ENCODE measurements around the gene GBX2. TPM values are rescaled to one million over a fixed set of nuclear protein-coding genes. Genes with fewer than 3 reads are reported as not detected.

The GBX2 gene
- total RNA-seq, 4 donors from 2014 or later: not detected

GRCh38 chr2:236171680-236172254 lies 3.6 kb upstream of the GBX2 start:
- Histone ChIP-seq H3K27ac (no peak overlapping the region), H3K36me3 (no peaks in the 10 kb centered on the region), H3K9me3 (no peaks in the 10 kb centered on the region), H3K27me3 (peaks cover 47 to 81% of the 10 kb centered on the region in 2 donors), H3K4me3 (no peak overlapping the region), H3K4me1 (peaks cover 0 to 19% of the 10 kb centered on the region in 2 donors)
- no peak for DNase-seq
- intact Hi-C loops (cut with DNase I; ENCODE audit: low total_unique reads): loop anchor here (10.0 kb wide), 1 partner anchor 397 kb away; no protein-coding TSS in a partner anchor
- TF ChIP-seq POLR2A (IDR thresholded peaks at IDR 0.05) (no peak), CTCF (IDR thresholded peaks at IDR 0.05) (no peak)

GRCh38 chr2:236171181-236171679 lies 3.0 kb upstream of the GBX2 start:
- Histone ChIP-seq H3K9me3 (no peaks in the 10 kb centered on the region), H3K36me3 (no peaks in the 10 kb centered on the region), H3K4me1 (peaks cover 0 to 24% of the 10 kb centered on the region in 2 donors), H3K27ac (no peak overlapping the region), H3K27me3 (peaks cover 47 to 81% of the 10 kb centered on the region in 2 donors), H3K4me3 (no peak overlapping the region)
- intact Hi-C loops (cut with DNase I; ENCODE audit: low total_unique reads): loop anchor here (10.0 kb wide), 1 partner anchor 396 kb away; no protein-coding TSS in a partner anchor
- TF ChIP-seq POLR2A (IDR thresholded peaks at IDR 0.05) (no peak), CTCF (IDR thresholded peaks at IDR 0.05) (no peak)
- no peak for DNase-seq

GRCh38 chr2:236170590-236171165 lies 2.5 kb upstream of the GBX2 start:
- H3K4me3 ChIP-seq: no peak overlapping the region
- H3K36me3 ChIP-seq: no peaks in the 10 kb centered on the region
- peaks cover 53 to 81% of the 10 kb centered on the region in 2 donors for H3K27me3 ChIP-seq
- H3K9me3 ChIP-seq: no peaks in the 10 kb centered on the region
- no peak overlapping the region for H3K27ac ChIP-seq
- intact Hi-C loops (cut with DNase I; ENCODE audit: low total_unique reads): loop anchor here (10.0 kb wide), 1 partner anchor 396 kb away; no protein-coding TSS in a partner anchor
- no peak for TF ChIP-seq CTCF (IDR thresholded peaks at IDR 0.05)
- no peak for TF ChIP-seq POLR2A (IDR thresholded peaks at IDR 0.05)
- DNase-seq: no peak
- peaks cover 0 to 27% of the 10 kb centered on the region in 2 donors for H3K4me1 ChIP-seq

DNA sequence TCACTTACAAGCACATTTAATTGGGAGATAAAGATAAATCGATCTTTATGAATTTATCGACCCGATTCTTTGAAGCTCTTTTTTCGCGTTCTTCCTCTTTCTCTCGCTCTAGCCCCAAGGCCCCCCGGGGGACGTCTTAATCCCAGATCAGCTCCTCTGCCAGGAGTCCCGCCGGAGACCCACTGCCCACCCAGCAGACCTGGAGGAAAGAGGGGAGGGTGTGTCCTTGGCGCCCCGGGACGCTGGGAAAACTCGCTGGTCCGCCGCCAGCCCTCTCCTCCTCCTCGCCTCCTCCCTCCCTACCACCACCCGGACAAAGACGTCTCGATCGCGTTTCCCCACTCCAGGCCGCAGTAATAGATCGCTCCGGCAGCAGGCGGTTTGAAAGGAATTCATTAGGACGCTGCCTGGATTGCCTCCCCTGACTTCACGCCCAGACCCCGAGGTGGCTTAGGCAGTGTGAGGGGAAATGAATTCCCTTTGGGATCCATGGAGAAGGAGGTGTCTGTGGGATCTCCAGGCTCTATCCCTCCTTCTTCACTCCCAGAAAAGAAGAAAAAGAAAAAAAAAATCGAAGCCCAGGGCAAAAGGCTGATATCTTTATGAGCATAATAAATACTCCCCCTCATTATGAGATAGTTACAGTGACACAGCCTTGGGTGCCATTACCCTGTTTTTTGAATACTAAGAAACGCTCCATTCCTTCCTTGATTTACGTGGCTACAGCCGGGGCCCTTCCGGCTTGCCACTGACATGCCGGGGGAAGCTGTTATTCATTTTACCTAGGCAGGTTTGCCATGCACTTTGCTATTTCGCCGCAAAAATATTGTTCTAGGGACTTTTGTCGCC lies 1.8 kb upstream of the GBX2 start:
- intact Hi-C loops (cut with DNase I; ENCODE audit: low total_unique reads): loop anchor here (10.0 kb wide), 1 partner anchor 395 kb away; no protein-coding TSS in a partner anchor
- Histone ChIP-seq H3K27ac (no peak overlapping the region), H3K36me3 (no peaks in the 10 kb centered on the region), H3K4me1 (peaks cover 0 to 27% of the 10 kb centered on the region in 2 donors), H3K4me3 (no peak overlapping the region), H3K27me3 (peaks cover 56 to 84% of the 10 kb centered on the region in 2 donors), H3K9me3 (no peaks in the 10 kb centered on the region)
- TF ChIP-seq CTCF (IDR thresholded peaks at IDR 0.05) (no peak), POLR2A (IDR thresholded peaks at IDR 0.05) (no peak)
- DNase-seq: no peak

All from uterus (tissue), 4 donors.